NT2/D1 (cell line): ENCODE measurements around the gene CARHSP1.

Experiments used
- YY1 ChIP-seq: IDR thresholded peaks from 2 replicates; pipeline ENCODE4 v1.6.1; 2011; ENCODE audit not compliant: insufficient read length, insufficient read depth
- ZNF274 ChIP-seq: IDR thresholded peaks from 2 replicates; pipeline ENCODE4 v1.6.1; 2011; ENCODE audit warnings: mild to moderate bottlenecking, low read depth, low read length

DNA sequence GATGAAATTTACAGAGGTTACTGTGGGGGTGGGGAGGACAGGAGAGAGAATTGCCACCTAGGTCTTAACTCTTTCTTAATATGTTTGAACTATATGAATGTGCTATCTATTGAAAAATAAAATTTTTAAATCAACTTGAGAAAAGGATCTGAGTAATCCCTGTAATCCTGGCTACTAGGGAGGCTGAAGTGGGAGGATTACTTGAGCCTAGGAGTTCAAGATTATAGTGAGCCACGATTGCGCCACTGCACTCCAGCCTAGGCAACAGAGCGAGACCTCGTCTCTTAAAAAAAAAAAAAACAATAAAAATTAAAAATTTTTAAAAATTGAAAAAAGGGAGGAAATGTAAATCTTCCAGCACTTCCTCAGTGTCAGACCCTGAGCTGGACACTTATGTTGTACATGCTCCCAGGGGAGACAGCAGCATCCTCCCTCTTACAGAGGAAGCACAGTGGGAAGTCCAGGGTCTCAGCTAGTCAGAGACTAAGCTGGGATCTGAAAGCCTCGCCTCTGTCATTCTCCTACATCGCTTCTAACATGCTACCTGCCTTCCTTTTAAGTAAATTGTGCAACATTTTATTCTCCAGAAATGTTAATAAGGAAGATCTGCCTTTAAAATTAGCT lies 49.3 kb downstream of the CARHSP1 start:
- no peak for TF ChIP-seq ZNF274
- no peak for TF ChIP-seq YY1
